ENCODE results near the gene STOX2.
A peak's percentile ranks its signal among the peaks of the same experiment; 100 is the strongest.

The STOX2 gene

GRCh38 chr4:183898456-183898855, 6.7 kb upstream of the STOX2 start:
- DNase-seq = no peak

GRCh38 chr4:183903021-183903760, 1.9 kb upstream of the STOX2 start:
- DNase-seq = no peak

- no peak for DNase-seq
Observed at GRCh38 chr4:183905593-183906488, 734 bp downstream of the STOX2 start.

- DNase-seq = no peak
Observed at GRCh38 chr4:183906489-183906738, 1.3 kb downstream of the STOX2 start.

GRCh38 chr4:183906739-183907651, 1.9 kb downstream of the STOX2 start:
- DNase-seq = no peak

GRCh38 chr4:183907871-183908683, 3.0 kb downstream of the STOX2 start:
- peak; percentile 92 for DNase-seq

GRCh38 chr4:183909187-183909586, 4.1 kb downstream of the STOX2 start:
- no peak for DNase-seq

GRCh38 chr4:183909801-183910200, 4.7 kb downstream of the STOX2 start:
- DNase-seq = no peak

GRCh38 chr4:183912585-183912984, 7.5 kb downstream of the STOX2 start:
- no peak for DNase-seq

- no peak for DNase-seq
Observed at GRCh38 chr4:183915976-183916375, 10.9 kb downstream of the STOX2 start.

GRCh38 chr4:183918696-183919095, 13.6 kb downstream of the STOX2 start:
- no peak for DNase-seq

- DNase-seq = no peak
Observed at GRCh38 chr4:183919141-183919540, 14.0 kb downstream of the STOX2 start.

GRCh38 chr4:183920512-183920911, 15.4 kb downstream of the STOX2 start:
- peak; percentile 83 for DNase-seq

GRCh38 chr4:183921335-183921734, 16.2 kb downstream of the STOX2 start:
- no peak for DNase-seq

- DNase-seq = no peak
Observed at GRCh38 chr4:183924362-183925044, 19.4 kb downstream of the STOX2 start.

GRCh38 chr4:183926950-183927349, 21.8 kb downstream of the STOX2 start:
- no peak for DNase-seq

GRCh38 chr4:183932576-183932975, 27.5 kb downstream of the STOX2 start:
- DNase-seq = no peak

GRCh38 chr4:183934761-183935160, 29.7 kb downstream of the STOX2 start:
- DNase-seq = no peak

GRCh38 chr4:183935355-183936005, 30.4 kb downstream of the STOX2 start:
- DNase-seq = no peak

GRCh38 chr4:183936047-183936446, 30.9 kb downstream of the STOX2 start:
- DNase-seq = no peak

Measured in MV-4-11 (cell line).